Measurements from ENCODE around the gene GNAI2. TPM values are rescaled to one million over a fixed set of nuclear protein-coding genes. Genes with fewer than 3 reads are reported as not detected.

GNAI2 gene
- total RNA-seq, 1 experiment from 2014 or later: 62.0 TPM

GRCh38 chr3:50286322-50287227 lies 50.6 kb downstream of the GNAI2 start:
- Histone ChIP-seq H3K4me3 (ENCODE audit: low read depth, low read length) (no peak overlapping the region), H3K4me1 (no peaks in the 10 kb centered on the region), H3K9me3 (no peaks in the 10 kb centered on the region), H3K36me3 (ENCODE audit: control insufficient read depth, insufficient read depth, low read length) (peaks cover 7% of the 10 kb centered on the region), H3K27me3 (replicated peaks; ENCODE audit: control insufficient read depth, insufficient read depth, low read length) (no peaks in the 10 kb centered on the region)
- BruUV-seq (replicated peaks): no TSS peak
- peaks cover 6% of the 10 kb centered on the region for H3K4me1 Mint-ChIP-seq (ENCODE audit: low read depth, unreplicated experiment)
- no peak overlapping the region for H3K27ac Mint-ChIP-seq (ENCODE audit: unreplicated experiment)
- CTCF ChIA-PET: no interaction called here
- H3K9me3 Mint-ChIP-seq (ENCODE audit: unreplicated experiment): no peaks in the 10 kb centered on the region
- intact Hi-C loops (cut with micrococcal nuclease; ENCODE audit: unreplicated experiment): no loop called here
- TF ChIP-seq, protein P1, sequence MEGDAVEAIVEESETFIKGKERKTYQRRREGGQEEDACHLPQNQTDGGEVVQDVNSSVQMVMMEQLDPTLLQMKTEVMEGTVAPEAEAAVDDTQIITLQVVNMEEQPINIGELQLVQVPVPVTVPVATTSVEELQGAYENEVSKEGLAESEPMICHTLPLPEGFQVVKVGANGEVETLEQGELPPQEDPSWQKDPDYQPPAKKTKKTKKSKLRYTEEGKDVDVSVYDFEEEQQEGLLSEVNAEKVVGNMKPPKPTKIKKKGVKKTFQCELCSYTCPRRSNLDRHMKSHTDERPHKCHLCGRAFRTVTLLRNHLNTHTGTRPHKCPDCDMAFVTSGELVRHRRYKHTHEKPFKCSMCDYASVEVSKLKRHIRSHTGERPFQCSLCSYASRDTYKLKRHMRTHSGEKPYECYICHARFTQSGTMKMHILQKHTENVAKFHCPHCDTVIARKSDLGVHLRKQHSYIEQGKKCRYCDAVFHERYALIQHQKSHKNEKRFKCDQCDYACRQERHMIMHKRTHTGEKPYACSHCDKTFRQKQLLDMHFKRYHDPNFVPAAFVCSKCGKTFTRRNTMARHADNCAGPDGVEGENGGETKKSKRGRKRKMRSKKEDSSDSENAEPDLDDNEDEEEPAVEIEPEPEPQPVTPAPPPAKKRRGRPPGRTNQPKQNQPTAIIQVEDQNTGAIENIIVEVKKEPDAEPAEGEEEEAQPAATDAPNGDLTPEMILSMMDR (IDR thresholded peaks at IDR 0.05; ENCODE audit: insufficient read depth in 1 of 2, low read depth in 1 of 2, low read length in 1 of 2, severe bottlenecking in 1 of 2, unreplicated experiment in 1 of 2): no peak
- no peak overlapping the region for H3K4me3 Mint-ChIP-seq (ENCODE audit: unreplicated experiment)
- POLR2A ChIA-PET: no interaction called here
- peaks cover 24% of the 10 kb centered on the region for H3K36me3 Mint-ChIP-seq (ENCODE audit: insufficient read depth, unreplicated experiment)
- no peaks in the 10 kb centered on the region for H3K27me3 Mint-ChIP-seq (ENCODE audit: insufficient read depth, unreplicated experiment)
- no peak for DNase-seq

GRCh38 chr3:50287262-50287661 lies 51.3 kb downstream of the GNAI2 start:
- Mint-ChIP-seq H3K9me3 (ENCODE audit: unreplicated experiment) (no peaks in the 10 kb centered on the region), H3K4me3 (ENCODE audit: unreplicated experiment) (no peak overlapping the region), H3K27me3 (ENCODE audit: insufficient read depth, unreplicated experiment) (no peaks in the 10 kb centered on the region), H3K36me3 (ENCODE audit: insufficient read depth, unreplicated experiment) (peaks cover 28% of the 10 kb centered on the region), H3K27ac (ENCODE audit: unreplicated experiment) (no peak overlapping the region), H3K4me1 (ENCODE audit: low read depth, unreplicated experiment) (peaks cover 6% of the 10 kb centered on the region)
- ChIA-PET CTCF (no interaction called here), POLR2A (no interaction called here)
- BruUV-seq (replicated peaks): no TSS peak
- intact Hi-C loops (cut with micrococcal nuclease; ENCODE audit: unreplicated experiment): no loop called here
- Histone ChIP-seq H3K27me3 (replicated peaks; ENCODE audit: control insufficient read depth, insufficient read depth, low read length) (no peaks in the 10 kb centered on the region), H3K9me3 (no peaks in the 10 kb centered on the region), H3K36me3 (ENCODE audit: control insufficient read depth, insufficient read depth, low read length) (peaks cover 7% of the 10 kb centered on the region), H3K4me3 (ENCODE audit: low read depth, low read length) (no peak overlapping the region), H3K4me1 (no peaks in the 10 kb centered on the region)
- DNase-seq: no peak
- TF ChIP-seq, protein P1 (IDR thresholded peaks at IDR 0.05; ENCODE audit: insufficient read depth in 1 of 2, low read depth in 1 of 2, low read length in 1 of 2, severe bottlenecking in 1 of 2, unreplicated experiment in 1 of 2): no peak

- H3K36me3 ChIP-seq (ENCODE audit: control insufficient read depth, insufficient read depth, low read length): peaks cover 7% of the 10 kb centered on the region
- peaks cover 7% of the 10 kb centered on the region for H3K4me1 ChIP-seq
- Mint-ChIP-seq H3K27ac (ENCODE audit: unreplicated experiment) (no peak overlapping the region), H3K27me3 (ENCODE audit: insufficient read depth, unreplicated experiment) (no peaks in the 10 kb centered on the region), H3K4me3 (ENCODE audit: unreplicated experiment) (no peak overlapping the region), H3K9me3 (ENCODE audit: unreplicated experiment) (no peaks in the 10 kb centered on the region), H3K4me1 (ENCODE audit: low read depth, unreplicated experiment) (peaks cover 16% of the 10 kb centered on the region), H3K36me3 (ENCODE audit: insufficient read depth, unreplicated experiment) (peaks cover 34% of the 10 kb centered on the region)
- BruUV-seq (replicated peaks): no TSS peak
- no peak overlapping the region for H3K4me3 ChIP-seq (ENCODE audit: low read depth, low read length)
- ChIA-PET POLR2A (no interaction called here), CTCF (no interaction called here)
- H3K27me3 ChIP-seq (replicated peaks; ENCODE audit: control insufficient read depth, insufficient read depth, low read length): no peaks in the 10 kb centered on the region
- H3K9me3 ChIP-seq: no peaks in the 10 kb centered on the region
- DNase-seq: no peak
- intact Hi-C loops (cut with micrococcal nuclease; ENCODE audit: unreplicated experiment): no loop called here
- TF ChIP-seq, protein P1 (IDR thresholded peaks at IDR 0.05; ENCODE audit: insufficient read depth in 1 of 2, low read depth in 1 of 2, low read length in 1 of 2, severe bottlenecking in 1 of 2, unreplicated experiment in 1 of 2): no peak
These were observed 52.5 kb downstream of the GNAI2 start for GRCh38 chr3:50288387-50289007.
